GM19240 (cell line): ENCODE data around the gene SLC5A6.

Experiments used
- DNase-seq: peaks from one replicate; pipeline ENCODE4 v3.0.0; 2011; ENCODE audit warnings: low spot score; ENCODE audit not compliant: insufficient read length

Gene SLC5A6

GRCh38 chr2:27175330-27175729 lies 36.7 kb downstream of the SLC5A6 start:
- DNase-seq = no peak

- DNase-seq = no peak
Observed at GRCh38 chr2:27174638-27175037, 37.4 kb downstream of the SLC5A6 start.

DNA sequence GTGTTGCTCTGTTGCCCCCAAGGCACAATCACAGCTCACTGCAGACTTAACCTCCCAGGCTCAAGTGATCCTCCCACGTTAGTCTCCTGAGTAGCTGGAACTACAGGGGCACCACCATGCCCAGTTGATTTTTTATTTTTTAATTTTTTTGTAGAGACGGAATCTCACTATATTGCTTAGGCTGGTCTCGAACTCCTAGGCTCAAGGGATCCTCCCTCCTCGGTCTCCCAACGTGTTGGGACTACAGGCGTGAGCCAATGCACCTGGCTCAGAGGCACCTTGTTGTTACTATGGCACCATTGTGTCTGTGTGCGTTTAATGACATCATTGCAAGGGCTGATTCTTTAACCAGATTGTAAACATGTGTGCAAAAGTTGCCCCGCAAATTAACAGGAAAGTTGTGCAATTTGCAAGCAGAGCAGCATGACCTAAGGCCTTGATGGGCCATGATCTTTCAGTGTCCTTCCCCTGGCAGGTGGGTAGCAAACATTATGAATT lies 40.7 kb downstream of the SLC5A6 start:
- DNase-seq = no peak

GRCh38 chr2:27170581-27171337 lies 41.3 kb downstream of the SLC5A6 start:
- DNase-seq = no peak

- DNase-seq = no peak
Observed at GRCh38 chr2:27164960-27165763, 46.9 kb downstream of the SLC5A6 start.

- DNase-seq = no peak
Observed at GRCh38 chr2:27162151-27163121, 49.6 kb downstream of the SLC5A6 start.

GRCh38 chr2:27160191-27160590 lies 51.9 kb downstream of the SLC5A6 start:
- DNase-seq = no peak

DNA sequence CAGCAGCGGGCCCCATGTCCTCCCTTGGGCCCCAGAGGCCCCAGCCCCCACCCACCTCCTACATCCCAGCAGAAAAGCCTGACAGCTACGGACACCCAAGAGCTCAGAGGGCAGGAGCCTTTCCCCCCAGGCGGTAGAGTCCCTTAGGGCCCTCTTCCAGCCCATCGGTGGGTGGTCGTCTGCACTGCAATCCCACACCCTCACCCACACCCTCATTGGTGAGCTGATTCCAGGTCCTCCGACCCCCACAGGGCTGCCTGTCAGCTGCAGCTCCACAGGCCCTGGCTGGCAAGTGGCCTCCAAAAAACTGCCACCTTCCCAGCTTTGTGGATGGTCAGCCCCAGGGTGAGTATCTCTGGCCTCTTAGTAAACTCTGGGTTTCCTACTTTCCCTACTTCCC lies 52.8 kb downstream of the SLC5A6 start:
- no peak for DNase-seq

DNA sequence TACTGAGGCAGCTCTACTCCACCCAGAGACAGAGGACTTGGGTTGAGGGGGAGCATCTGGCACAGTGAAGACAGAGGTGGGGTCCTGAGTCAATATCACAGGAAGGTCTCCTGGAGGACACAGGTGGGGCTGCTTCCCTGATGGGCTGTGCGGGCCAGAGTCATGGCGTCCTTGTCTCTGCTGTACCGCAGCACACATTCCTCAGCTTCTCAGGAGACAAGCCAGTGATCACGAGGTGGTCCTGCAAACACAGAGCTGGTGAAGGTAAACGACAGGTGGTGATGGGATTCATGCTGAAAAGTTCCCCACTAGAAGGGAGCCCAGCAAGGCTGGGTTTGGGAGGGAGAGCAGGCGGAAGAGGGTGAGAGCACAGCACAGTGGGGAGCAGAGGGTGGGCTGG lies 53.6 kb downstream of the SLC5A6 start:
- DNase-seq = no peak

GRCh38 chr2:27155069-27155520 lies 57.0 kb downstream of the SLC5A6 start:
- no peak for DNase-seq

GRCh38 chr2:27154488-27154887 lies 57.6 kb downstream of the SLC5A6 start:
- DNase-seq = no peak

- no peak for DNase-seq
Observed at GRCh38 chr2:27152796-27153464, 59.1 kb downstream of the SLC5A6 start.

- DNase-seq = no peak
Observed at GRCh38 chr2:27152102-27152795, 59.8 kb downstream of the SLC5A6 start.

GRCh38 chr2:27150639-27151230 lies 61.3 kb downstream of the SLC5A6 start:
- DNase-seq = no peak
